H9 (cell line): Measurements from ENCODE around the gene LUZP2. TPM values are rescaled to one million over a fixed set of nuclear protein-coding genes. Genes with fewer than 3 reads are reported as not detected.

Experiments
- DNase-seq: peaks from one replicate; pipeline ENCODE4 v3.0.0-alpha.2; 2017
- H2AFZ ChIP-seq: one replicate; pipeline ENCODE4 v1.6.1; 2013; ENCODE audit warnings: mild to moderate bottlenecking, low read length, control low read depth, moderate library complexity
- H2AK5ac ChIP-seq: 2 replicates; pipeline ENCODE4 v1.6.1; 2013; ENCODE audit warnings: low read length, control low read depth, mixed read lengths; ENCODE audit not compliant: insufficient read length
- H2BK120ac ChIP-seq: one replicate; pipeline ENCODE4 v1.6.1; 2013; ENCODE audit warnings: low read depth, mild to moderate bottlenecking, low read length, control low read depth, inconsistent platforms; ENCODE audit not compliant: poor library complexity, severe bottlenecking
- H2BK12ac ChIP-seq: 2 replicates; pipeline ENCODE4 v1.6.1; 2013; ENCODE audit warnings: low read length, control low read depth, mixed read lengths, low read depth; ENCODE audit not compliant: insufficient read length
- H2BK15ac ChIP-seq: 2 replicates; pipeline ENCODE4 v1.6.1; 2013; ENCODE audit warnings: low read depth, low read length, control low read depth
- H2BK20ac ChIP-seq: one replicate; pipeline ENCODE4 v1.6.1; 2013; ENCODE audit warnings: low read depth, mild to moderate bottlenecking, low read length, control low read depth, inconsistent platforms; ENCODE audit not compliant: poor library complexity, severe bottlenecking
- H2BK5ac ChIP-seq: 2 replicates; pipeline ENCODE4 v1.6.1; 2013; ENCODE audit warnings: low read length, control low read depth, mixed read lengths; ENCODE audit not compliant: insufficient read length
- H3K14ac ChIP-seq: 2 replicates; pipeline ENCODE4 v1.6.1; 2013; ENCODE audit warnings: low read length, control low read depth; ENCODE audit not compliant: insufficient read depth
- H3K18ac ChIP-seq: 2 replicates; pipeline ENCODE4 v1.6.1; 2013; ENCODE audit warnings: low read depth, mild to moderate bottlenecking, mixed read lengths, low read length, control low read depth; ENCODE audit not compliant: insufficient read length
- H3K23ac ChIP-seq: 2 replicates; pipeline ENCODE4 v1.6.1; 2013; ENCODE audit warnings: low read length, control low read depth, mixed read lengths, low read depth; ENCODE audit not compliant: insufficient read length
- H3K23me2 ChIP-seq: 2 replicates; pipeline ENCODE4 v1.6.1; 2013; ENCODE audit warnings: low read depth, mild to moderate bottlenecking, mixed read lengths, low read length, control low read depth; ENCODE audit not compliant: insufficient read length, poor library complexity, severe bottlenecking
- H3K27ac ChIP-seq: 2 replicates; pipeline ENCODE4 v1.5.1; 2013; ENCODE audit warnings: low read length, control low read depth, mixed read lengths, low read depth; ENCODE audit not compliant: insufficient read length
- H3K27me3 ChIP-seq: 2 replicates; pipeline ENCODE4 v1.6.1; 2013; ENCODE audit warnings: low read length, control low read depth, inconsistent platforms; ENCODE audit not compliant: insufficient read depth
- H3K4ac ChIP-seq: 2 replicates; pipeline ENCODE4 v1.6.1; 2013; ENCODE audit warnings: low read depth, mild to moderate bottlenecking, control low read depth, inconsistent platforms, low read length, moderate library complexity
- H3K4me1 ChIP-seq: 2 replicates; pipeline ENCODE4 v1.6.1; 2013; ENCODE audit warnings: low read length, control low read depth, inconsistent platforms; ENCODE audit not compliant: insufficient read depth
- H3K4me2 ChIP-seq: 2 replicates; pipeline ENCODE4 v1.6.1; 2013; ENCODE audit warnings: low read length, control low read depth, mixed read lengths; ENCODE audit not compliant: insufficient read length, insufficient read depth
- H3K56ac ChIP-seq: 2 replicates; pipeline ENCODE4 v1.6.1; 2013; ENCODE audit warnings: low read depth, mild to moderate bottlenecking, mixed read lengths, low read length, control low read depth; ENCODE audit not compliant: insufficient read length
- H3K79me1 ChIP-seq: 2 replicates; pipeline ENCODE4 v1.6.1; 2013; ENCODE audit warnings: low read depth, mild to moderate bottlenecking, moderate library complexity, low read length, control low read depth, inconsistent platforms; ENCODE audit not compliant: insufficient read depth, poor library complexity, severe bottlenecking
- H3K79me2 ChIP-seq: 2 replicates; pipeline ENCODE4 v1.6.1; 2013; ENCODE audit warnings: low read length, control low read depth, inconsistent platforms; ENCODE audit not compliant: insufficient read depth
- H3K9ac ChIP-seq: 2 replicates; pipeline ENCODE4 v1.6.1; 2013; ENCODE audit warnings: low read length, control low read depth, mixed read lengths; ENCODE audit not compliant: insufficient read length; ENCODE audit errors: extremely low read depth
- H3K9me3 ChIP-seq: one replicate; pipeline ENCODE4 v1.6.1; 2013; ENCODE audit warnings: low read depth, low read length, inconsistent platforms; ENCODE audit not compliant: control insufficient read depth
- H3T11ph ChIP-seq: one replicate; pipeline ENCODE4 v1.6.1; 2013; ENCODE audit warnings: mild to moderate bottlenecking, low read length, control low read depth, inconsistent platforms
- H4K20me1 ChIP-seq: one replicate; pipeline ENCODE4 v1.6.1; 2013; ENCODE audit not compliant: control insufficient read depth, insufficient read length, insufficient read depth
- H4K5ac ChIP-seq: 2 replicates; pipeline ENCODE4 v1.6.1; 2013; ENCODE audit warnings: low read depth, mild to moderate bottlenecking, mixed read lengths, low read length, control low read depth; ENCODE audit not compliant: insufficient read length
- H4K8ac ChIP-seq: replicated peaks from 2 replicates; pipeline ENCODE4 v1.6.1; 2013; ENCODE audit warnings: low read length, control low read depth, mixed read lengths, low read depth; ENCODE audit not compliant: insufficient read length
- H4K91ac ChIP-seq: 2 replicates; pipeline ENCODE4 v1.6.1; 2013; ENCODE audit warnings: low read depth, mild to moderate bottlenecking, moderate library complexity, mixed read lengths, low read length, control low read depth; ENCODE audit not compliant: insufficient read length
- H3K27ac Mint-ChIP-seq, 3 experiments: 2 replicates in 2 of 3; 3 replicates in 1 of 3; pipeline ENCODE4 v1.8.0; 2020 to 2021; ENCODE audit warnings: mixed read lengths in 3 of 3, mild to moderate bottlenecking in 1 of 3, moderate library complexity in 1 of 3
- H3K27me3 Mint-ChIP-seq: 2 replicates; pipeline ENCODE4 v1.8.0; 2021; ENCODE audit warnings: low read depth, mild to moderate bottlenecking, moderate library complexity, mixed read lengths
- H3K36me3 Mint-ChIP-seq, 3 experiments: 2 replicates in 2 of 3; 3 replicates in 1 of 3; pipeline ENCODE4 v1.8.0; 2020 to 2021; ENCODE audit warnings: low read depth in 3 of 3, mixed read lengths in 3 of 3; ENCODE audit not compliant: insufficient read depth in 1 of 3
- H3K4me1 Mint-ChIP-seq, 2 experiments: 2 replicates each; pipeline ENCODE4 v1.8.0; 2020; ENCODE audit warnings: mixed read lengths in 2 of 2
- H3K4me3 Mint-ChIP-seq, 2 experiments: 2 replicates in 1 of 2; 3 replicates in 1 of 2; pipeline ENCODE4 v1.8.0; 2020 to 2021; ENCODE audit warnings: mild to moderate bottlenecking in 2 of 2, mixed read lengths in 2 of 2, moderate library complexity in 1 of 2
- H3K9me3 Mint-ChIP-seq, 2 experiments: 2 replicates in 1 of 2; 3 replicates in 1 of 2; pipeline ENCODE4 v1.8.0; 2020; ENCODE audit warnings: mild to moderate bottlenecking in 2 of 2, mixed read lengths in 2 of 2, moderate library complexity in 1 of 2
- WGBS: extraction: QIAGEN DNeasy Blood & Tissue Kit; methylation state at CpG from one replicate; pipeline ENCODE4 v1.1.7; 2013; ENCODE audit warnings: missing lambda C conversion rate, low lambda C conversion rate, mixed read lengths; ENCODE audit not compliant: insufficient read length; ENCODE audit errors: extremely low coverage; 5-methylcytosine and 5-hydroxymethylcytosine counted together
- total RNA-seq: library from RNA; stranded (reverse); gene quantifications from 2 replicates; pipeline ENCODE4 v1.2.1, GENCODE V29; 2021
- TF ChIP-seq, protein P1 (sequence below): fragments of 200-600 bp; sonication (generic); conservative IDR thresholded peaks from 3 replicates; pipeline ENCODE4 v1.8.0; 2021; ENCODE audit warnings: antibody characterized with exemption, mild to moderate bottlenecking

Gene LUZP2
- total RNA-seq, 1 experiment from 2014 or later: 25.4 TPM

- no peak overlapping the region for H4K91ac ChIP-seq
- Mint-ChIP-seq H3K9me3 (0 out of 5 replicates have a peak, but pooled peaks cover 0 to 2% of the 10 kb centered on the region in 2 experiments), H3K27ac (peak overlapping the region in 1 of 3 experiments; percentile 77; a peak in 3 of 7 replicates), H3K27me3 (no peaks in the 10 kb centered on the region), H3K4me1 (peaks cover 13 to 27% of the 10 kb centered on the region in 2 experiments), H3K36me3 (peaks cover 11 to 17% (median 15%) of the 10 kb centered on the region in 3 experiments; a peak in 5 of 7 replicates), H3K4me3 (no peak overlapping the region)
- no peak overlapping the region for H2BK5ac ChIP-seq
- no peak overlapping the region for H2BK120ac ChIP-seq
- H3K4me1 ChIP-seq: no peaks in the 10 kb centered on the region; the same call in 1 of the 2 replicates
- H3K23ac ChIP-seq: no peak overlapping the region
- H3T11ph ChIP-seq: no peak overlapping the region
- no peak overlapping the region for H2BK20ac ChIP-seq
- no peak overlapping the region for H3K4ac ChIP-seq
- H3K79me2 ChIP-seq: no peaks in the 10 kb centered on the region
- H4K5ac ChIP-seq: no peak overlapping the region
- no peaks in the 10 kb centered on the region for H4K20me1 ChIP-seq
- H4K8ac ChIP-seq: no peak overlapping the region
- no peak overlapping the region for H3K9ac ChIP-seq
- H3K9me3 ChIP-seq: no peaks in the 10 kb centered on the region
- no peaks in the 10 kb centered on the region for H3K27me3 ChIP-seq
- TF ChIP-seq, protein P1, sequence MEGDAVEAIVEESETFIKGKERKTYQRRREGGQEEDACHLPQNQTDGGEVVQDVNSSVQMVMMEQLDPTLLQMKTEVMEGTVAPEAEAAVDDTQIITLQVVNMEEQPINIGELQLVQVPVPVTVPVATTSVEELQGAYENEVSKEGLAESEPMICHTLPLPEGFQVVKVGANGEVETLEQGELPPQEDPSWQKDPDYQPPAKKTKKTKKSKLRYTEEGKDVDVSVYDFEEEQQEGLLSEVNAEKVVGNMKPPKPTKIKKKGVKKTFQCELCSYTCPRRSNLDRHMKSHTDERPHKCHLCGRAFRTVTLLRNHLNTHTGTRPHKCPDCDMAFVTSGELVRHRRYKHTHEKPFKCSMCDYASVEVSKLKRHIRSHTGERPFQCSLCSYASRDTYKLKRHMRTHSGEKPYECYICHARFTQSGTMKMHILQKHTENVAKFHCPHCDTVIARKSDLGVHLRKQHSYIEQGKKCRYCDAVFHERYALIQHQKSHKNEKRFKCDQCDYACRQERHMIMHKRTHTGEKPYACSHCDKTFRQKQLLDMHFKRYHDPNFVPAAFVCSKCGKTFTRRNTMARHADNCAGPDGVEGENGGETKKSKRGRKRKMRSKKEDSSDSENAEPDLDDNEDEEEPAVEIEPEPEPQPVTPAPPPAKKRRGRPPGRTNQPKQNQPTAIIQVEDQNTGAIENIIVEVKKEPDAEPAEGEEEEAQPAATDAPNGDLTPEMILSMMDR: no peak
- WGBS: no CpG with 5 or more reads among the region's 7 CpGs
- H2BK12ac ChIP-seq: no peak overlapping the region
- H3K14ac ChIP-seq: no peak overlapping the region
- H3K27ac ChIP-seq: no peak overlapping the region
- H2AFZ ChIP-seq: no peak overlapping the region
- H3K56ac ChIP-seq: no peak overlapping the region
- DNase-seq: no peak
- H2AK5ac ChIP-seq: no peak overlapping the region
- no peak overlapping the region for H3K18ac ChIP-seq
- no peak overlapping the region for H2BK15ac ChIP-seq
- no peak overlapping the region for H3K4me2 ChIP-seq
- H3K23me2 ChIP-seq: no peaks in the 10 kb centered on the region
- H3K79me1 ChIP-seq: no peaks in the 10 kb centered on the region
Measured at GRCh38 chr11:24748261-24748660, 251.4 kb downstream of the LUZP2 start.
